Thyroid gland (tissue), 4 donors: Measurements from ENCODE around the gene PIK3R5.

Experiments used
- CTCF ChIP-seq, 6 experiments: fragments of 200-600 bp in 3 of 6; fragments of 450-650 bp in 3 of 6; sonication (generic) in 3 of 6; IDR thresholded peaks; one replicate each; pipeline ENCODE4 v1.5.1; 2016 to 2019; ENCODE audit warnings: antibody characterized with exemption in 6 of 6, mild to moderate bottlenecking in 2 of 6, inconsistent platforms in 1 of 6, moderate library complexity in 1 of 6
- POLR2A ChIP-seq, 2 donors: fragments of 450-650 bp; IDR thresholded peaks; one replicate each; pipeline ENCODE4 v1.6.1; 2017; ENCODE audit warnings: antibody characterized with exemption in 2 of 2, mild to moderate bottlenecking in 2 of 2, moderate library complexity in 1 of 2

- TF ChIP-seq CTCF (IDR thresholded peaks at IDR 0.05): no peak
- TF ChIP-seq POLR2A (IDR thresholded peaks at IDR 0.05): no peak
Measured at GRCh38 chr17:8830141-8830540, 135.4 kb downstream of the PIK3R5 start.
